SH-SY5Y (cell line): ENCODE data around the gene SP9.

Source experiments
- GATA2 ChIP-seq: IDR thresholded peaks from 2 replicates; pipeline ENCODE4 v1.6.1; 2011; ENCODE audit warnings: mild to moderate bottlenecking, low read depth, low read length
- GATA3 ChIP-seq: IDR thresholded peaks from 2 replicates; pipeline ENCODE4 v1.6.1; 2011; ENCODE audit warnings: low read depth, mild to moderate bottlenecking, low read length, moderate library complexity

DNA sequence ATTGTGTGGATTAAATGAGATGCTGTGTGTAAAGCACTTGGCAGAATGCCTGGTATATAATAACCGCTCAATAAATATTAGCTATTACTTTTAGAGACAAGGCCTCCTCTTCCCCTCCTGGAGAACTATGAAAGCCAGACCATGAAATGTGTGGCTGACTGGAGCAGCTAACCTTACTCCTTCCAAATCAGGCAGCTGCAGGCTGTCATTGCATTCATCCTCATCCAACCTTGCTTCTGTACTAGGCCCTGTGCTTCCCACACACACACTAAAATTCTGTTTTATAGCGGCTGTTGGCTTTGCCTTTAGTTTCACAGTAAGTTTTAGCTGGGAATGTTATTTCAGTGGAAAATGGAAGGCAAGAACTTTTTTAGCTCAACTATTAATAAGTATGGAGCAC is 10.2 kb upstream of the SP9 start:
- TF ChIP-seq GATA3 (no peak), GATA2 (no peak)
